Mucosa of descending colon (tissue), 3 donors: ENCODE measurements around the gene DDX17. TPM values are rescaled to one million over a fixed set of nuclear protein-coding genes. Genes with fewer than 3 reads are reported as not detected.

Experiments
- ATAC-seq: fragments of 200-7000 bp; cut with Tn5 transposase; one replicate; pipeline ENCODE4 v1.9.1; 2020; ENCODE audit warnings: mild to moderate bottlenecking, moderate library complexity
- DNase-seq, 3 donors: peaks; one replicate each; pipeline ENCODE4 v3.0.0-alpha.2; 2020
- H3K36me3 ChIP-seq: fragments of 200-600 bp; one replicate; pipeline ENCODE4 v1.8.0; 2021; ENCODE audit warnings: low read depth, mild to moderate bottlenecking
- H3K4me1 ChIP-seq: fragments of 200-600 bp; one replicate; pipeline ENCODE4 v1.8.0; 2021; ENCODE audit warnings: low read depth, mild to moderate bottlenecking
- H3K4me3 ChIP-seq: fragments of 200-600 bp; one replicate; pipeline ENCODE4 v1.8.0; 2021; ENCODE audit warnings: mild to moderate bottlenecking
- H3K9me3 ChIP-seq: fragments of 200-600 bp; one replicate; pipeline ENCODE4 v1.8.0; 2021; ENCODE audit warnings: mild to moderate bottlenecking
- CTCF ChIP-seq: fragments of 200-600 bp; IDR thresholded peaks from one replicate; pipeline ENCODE4 v1.8.0; 2022; ENCODE audit warnings: antibody characterized with exemption, mild to moderate bottlenecking
- intact Hi-C, 2 donors: fragments of 100-400 bp; cut with DNase I in 1 of 2; cut with micrococcal nuclease in 1 of 2; formaldehyde crosslinking; loops; one replicate each; pipeline versions ENCODE4 v1.11.0 to v1.11.1; 2022; cut with DNase I, micrococcal nuclease
- total RNA-seq, 3 donors: library from RNA; stranded (reverse); fragmentation: NEBNext Ultra II Directional in 2 of 3; extraction: Animal tissue kit (Norgen Biotek cat#: 25700) in 2 of 3; gene quantifications; one replicate each; pipeline versions ENCODE4 v1.2.1 to v1.2.4, GENCODE V29; 2021 to 2023
- donor health status: DM: no; HTN: no; CAD: no; lungs with moderate emphysema.
- donor health status: DM: no; HTN: no; CAD: no.
- donor health status: DM: no; HTN: yes; CAD: no.

DDX17 gene
- total RNA-seq, 3 donors from 2014 or later: 279 to 464 (median 363) TPM

- Histone ChIP-seq H3K4me3 (no peak overlapping the region), H3K9me3 (no peaks in the 10 kb centered on the region), H3K4me1 (no peaks in the 10 kb centered on the region), H3K36me3 (no peaks in the 10 kb centered on the region)
- no peak for DNase-seq
- intact Hi-C loops: no loop called here
- TF ChIP-seq CTCF: no peak
- ATAC-seq: no peak
Measured at GRCh38 chr22:38524429-38524828, 18.3 kb upstream of the DDX17 start.

GRCh38 chr22:38523479-38523878 lies 17.4 kb upstream of the DDX17 start:
- Histone ChIP-seq H3K36me3 (no peaks in the 10 kb centered on the region), H3K4me3 (no peak overlapping the region), H3K4me1 (no peaks in the 10 kb centered on the region), H3K9me3 (no peaks in the 10 kb centered on the region)
- DNase-seq (no peak), ATAC-seq (no peak)
- intact Hi-C loops: no loop called here
- TF ChIP-seq CTCF: no peak

GRCh38 chr22:38523029-38523428 lies 16.9 kb upstream of the DDX17 start:
- Histone ChIP-seq H3K36me3 (no peaks in the 10 kb centered on the region), H3K4me1 (no peaks in the 10 kb centered on the region), H3K4me3 (no peak overlapping the region), H3K9me3 (no peaks in the 10 kb centered on the region)
- peak; percentile 40 for ATAC-seq
- intact Hi-C loops: no loop called here
- TF ChIP-seq CTCF: no peak
- DNase-seq: peak in 1 of 3 donors; percentile 30

GRCh38 chr22:38519453-38520250 lies 13.5 kb upstream of the DDX17 start:
- no peak for TF ChIP-seq CTCF
- no peak overlapping the region for H3K4me3 ChIP-seq
- DNase-seq (no peak), ATAC-seq (no peak)
- H3K4me1 ChIP-seq: no peaks in the 10 kb centered on the region
- no peaks in the 10 kb centered on the region for H3K36me3 ChIP-seq
- intact Hi-C loops: no loop called here
- H3K9me3 ChIP-seq: no peaks in the 10 kb centered on the region

GRCh38 chr22:38518620-38519019 lies 12.5 kb upstream of the DDX17 start:
- Histone ChIP-seq H3K4me1 (no peaks in the 10 kb centered on the region), H3K9me3 (no peaks in the 10 kb centered on the region), H3K36me3 (no peaks in the 10 kb centered on the region), H3K4me3 (no peak overlapping the region)
- ATAC-seq (peak; percentile 47), DNase-seq (peak in 2 of 3 donors; percentile 56 to 63)
- no peak for TF ChIP-seq CTCF
- intact Hi-C loops: no loop called here
